Body of pancreas (tissue), 4 donors: ENCODE measurements around the gene ZBTB16.

Experiments
- CTCF ChIP-seq, 7 experiments: fragments of 450-650 bp in 4 of 7; fragments of 200-600 bp in 3 of 7; sonication (generic) in 3 of 7; IDR thresholded peaks; one replicate each; pipeline ENCODE4 v1.5.1; 2016 to 2019; ENCODE audit warnings: antibody characterized with exemption in 7 of 7
- POLR2A ChIP-seq, 3 donors: fragments of 450-650 bp; IDR thresholded peaks; one replicate each; pipeline ENCODE4 v1.6.1; 2016; ENCODE audit warnings: antibody characterized with exemption in 3 of 3, mild to moderate bottlenecking in 2 of 3

GRCh38 chr11:114079511-114080065 lies 20.1 kb downstream of the ZBTB16 start:
- TF ChIP-seq CTCF (IDR thresholded peaks at IDR 0.05) = no peak
- TF ChIP-seq POLR2A (IDR thresholded peaks at IDR 0.05) = peak in 1 of 3 donors; percentile 3
